Endothelial cell of umbilical vein (primary cell): ENCODE data around the gene YPEL5. TPM values are rescaled to one million over a fixed set of nuclear protein-coding genes. Genes with fewer than 3 reads are reported as not detected.

Source experiments
- BruUV-seq: library from RNA; stranded (reverse); fragments of 400-500 nt; replicated peaks from 2 replicates; lab custom pipeline; 2021; lab: Mats Ljungman, UMichigan
- CTCF ChIA-PET: fragments of 300-600, 350-600 bp; sonication (Branson Sonifier 250); formaldehyde crosslinking; loops from one replicate; lab custom pipeline; 2021; ENCODE audit warnings: antibody characterized with exemption, inconsistent platforms; lab: Charles Lee
- POLR2A ChIA-PET: fragments of 300-600, 350-600 bp; sonication (Branson Sonifier 250); formaldehyde crosslinking; loops from one replicate; lab custom pipeline; 2021; ENCODE audit warnings: antibody characterized with exemption, inconsistent platforms; lab: Charles Lee
- DNase-seq: peaks from one replicate; pipeline ENCODE4 v3.0.0-alpha.2; 2011; ENCODE audit warnings: low read depth, low spot score
- FAIRE-seq: peaks from 2 replicates; lab custom pipeline; 2011; peaks lifted over from hg19 to GRCh38; lab: Jason Lieb, UNC
- H2AFZ ChIP-seq: 2 replicates; pipeline ENCODE4 v1.6.0; 2012; ENCODE audit warnings: low read depth, low read length, control low read depth, inconsistent platforms
- H3K27ac ChIP-seq: 2 replicates; pipeline ENCODE4 v1.5.1; 2011; ENCODE audit warnings: low read depth, mild to moderate bottlenecking, control low read depth, low read length, moderate library complexity; ENCODE audit not compliant: insufficient read depth
- H3K27me3 ChIP-seq, 2 experiments: 2 replicates each; pipeline versions ENCODE4 v1.6.0 to v1.6.1; 2011; ENCODE audit warnings: low read length in 2 of 2, mixed read lengths in 1 of 2; ENCODE audit not compliant: control insufficient read depth in 2 of 2, insufficient read depth in 2 of 2
- H3K36me3 ChIP-seq, 2 experiments: 2 replicates in 1 of 2; 3 replicates in 1 of 2; pipeline ENCODE4 v1.5.1; 2011; ENCODE audit warnings: low read length in 2 of 2, mild to moderate bottlenecking in 1 of 2, moderate library complexity in 1 of 2; ENCODE audit not compliant: control insufficient read depth in 2 of 2, insufficient read depth in 2 of 2; ENCODE audit errors: extremely low read depth in 1 of 2
- H3K4me1 ChIP-seq: 3 replicates; pipeline ENCODE4 v1.5.1; 2011; ENCODE audit warnings: mild to moderate bottlenecking, low read length; ENCODE audit not compliant: control insufficient read depth, insufficient read depth; ENCODE audit errors: extremely low read depth
- H3K4me2 ChIP-seq: 2 replicates; pipeline ENCODE4 v1.6.1; 2011; ENCODE audit warnings: low read length, control low read depth, mixed read lengths; ENCODE audit not compliant: insufficient read depth
- H3K4me3 ChIP-seq, 3 experiments: fragments of 200-600 bp in 1 of 3; sonication (generic), shearing (Covaris generic) in 1 of 3; replicated peaks in 1 of 3; 2 replicates each; pipeline ENCODE4 v1.5.1; 2011 to 2016; ENCODE audit warnings: control low read depth in 3 of 3, low read length in 3 of 3, mild to moderate bottlenecking in 2 of 3, inconsistent platforms in 1 of 3, low read depth in 1 of 3, moderate library complexity in 1 of 3; ENCODE audit not compliant: insufficient read depth in 1 of 3
- H3K79me2 ChIP-seq: 2 replicates; pipeline ENCODE4 v1.6.0; 2012; ENCODE audit warnings: low read length, inconsistent platforms; ENCODE audit not compliant: control insufficient read depth, insufficient read depth
- H3K9ac ChIP-seq: replicated peaks from 2 replicates; pipeline ENCODE3; 2011; ENCODE audit warnings: low read length, control low read depth; ENCODE audit not compliant: insufficient read depth; ENCODE audit errors: extremely low read depth
- H3K9me1 ChIP-seq: replicated peaks from 3 replicates; pipeline ENCODE4 v1.6.0; 2011; ENCODE audit warnings: mild to moderate bottlenecking, low read length; ENCODE audit not compliant: control insufficient read depth, insufficient read depth; ENCODE audit errors: extremely low read depth
- H3K9me3 ChIP-seq: replicated peaks from 2 replicates; pipeline ENCODE4 v1.5.1; 2012; ENCODE audit warnings: low read length, inconsistent platforms; ENCODE audit not compliant: control insufficient read depth, insufficient read depth
- H4K20me1 ChIP-seq: replicated peaks from 2 replicates; pipeline ENCODE3; 2011; ENCODE audit warnings: mild to moderate bottlenecking, low read length; ENCODE audit not compliant: control insufficient read depth, insufficient read depth; ENCODE audit errors: extremely low read depth
- EZH2 ChIP-seq: IDR thresholded peaks from 2 replicates; pipeline ENCODE4 v1.6.1; 2012; ENCODE audit warnings: borderline replicate concordance, low read depth, mild to moderate bottlenecking, moderate library complexity, low read length, inconsistent platforms; ENCODE audit not compliant: severe bottlenecking
- FOS ChIP-seq: IDR thresholded peaks from 2 replicates; pipeline ENCODE4 v1.6.1; 2011; ENCODE audit warnings: mild to moderate bottlenecking, low read length, moderate library complexity, borderline replicate concordance; ENCODE audit not compliant: insufficient read depth
- GATA2 ChIP-seq: IDR thresholded peaks from 2 replicates; pipeline ENCODE4 v1.7.0; 2011; ENCODE audit warnings: low read depth, mild to moderate bottlenecking, moderate library complexity, mixed read lengths, low read length; ENCODE audit not compliant: insufficient read length, insufficient read depth
- JUN ChIP-seq: IDR thresholded peaks from 2 replicates; pipeline ENCODE4 v1.6.1; 2011; ENCODE audit warnings: borderline replicate concordance, low read depth; ENCODE audit not compliant: insufficient read length, insufficient read depth
- MAX ChIP-seq: IDR thresholded peaks from 2 replicates; pipeline ENCODE4 v1.6.1; 2011; ENCODE audit not compliant: insufficient read depth, insufficient read length
- MYC ChIP-seq: IDR thresholded peaks from one replicate; pipeline ENCODE4 v1.6.1; 2011; ENCODE audit warnings: mild to moderate bottlenecking, low read depth, low read length
- POLR2A ChIP-seq: IDR thresholded peaks from 2 replicates; pipeline ENCODE4 v1.6.1; 2012; ENCODE audit warnings: low read depth, mild to moderate bottlenecking, control low read depth, low read length
- POLR2AphosphoS5 ChIP-seq: IDR thresholded peaks from 2 replicates; pipeline ENCODE4 v1.6.1; 2012; ENCODE audit warnings: low read depth, mild to moderate bottlenecking, control low read depth, low read length, moderate library complexity; ENCODE audit not compliant: insufficient read depth
- dilution Hi-C: fragments of 300-500 bp; cut with MboI; formaldehyde crosslinking; loops from one replicate; pipeline ENCODE4 v1.15.0; 2019; ENCODE audit warnings: low sequenced_read_pairs; ENCODE audit not compliant: extremely low pct_ligation_motif_present
- intact Hi-C: fragments of 100-400 bp; cut with micrococcal nuclease; formaldehyde crosslinking; loops from one replicate; pipeline ENCODE4 v1.10.0; 2022
- polyA plus RNA-seq, 4 experiments: library from polyadenylated mRNA; depleted of rRNA in 3 of 4; stranded (reverse) in 3 of 4; unstranded in 1 of 4; fragments of >200 nt; gene quantifications; 2 replicates each; pipeline versions ENCODE4 v1.2.1 to v1.2.3, GENCODE V29; 2011 to 2012; ENCODE audit warnings: missing spikeins in 1 of 4
- total RNA-seq: library from RNA; stranded (reverse); gene quantifications from 2 replicates; pipeline ENCODE4 v1.2.3, GENCODE V29; 2021
- TF ChIP-seq, protein P1 (sequence below), 2 donors: IDR thresholded peaks; 1 replicate in 1 of 2; 2 replicates in 1 of 2; pipeline ENCODE4 v1.5.1; 2011; ENCODE audit warnings: low read length in 2 of 2, mild to moderate bottlenecking in 2 of 2, moderate library complexity in 2 of 2, control low read depth in 1 of 2, inconsistent platforms in 1 of 2, low read depth in 1 of 2; ENCODE audit not compliant: insufficient read depth in 1 of 2; ENCODE audit errors: extremely low read depth in 1 of 2

YPEL5 gene
- total and polyA plus RNA-seq, 2 donors (not counting 3 experiments of a cell fraction or from before 2014, with no cell fraction given): 49.5 to 62.0 TPM

- Histone ChIP-seq H3K27me3 (peaks cover 0 to 2% of the 10 kb centered on the region in 2 experiments), H3K9me3 (no peaks in the 10 kb centered on the region), H4K20me1 (no peaks in the 10 kb centered on the region), H3K9ac (no peak overlapping the region), H3K4me1 (peaks cover 2% of the 10 kb centered on the region), H3K9me1 (no peaks in the 10 kb centered on the region), H3K4me3 (no peak overlapping the region), H3K79me2 (no peaks in the 10 kb centered on the region), H3K4me2 (no peak overlapping the region), H3K36me3 (no peaks in the 10 kb centered on the region), H2AFZ (no peak overlapping the region), H3K27ac (no peak overlapping the region)
- POLR2A ChIA-PET: no interaction called here
- dilution Hi-C loops: no loop called here
- BruUV-seq: no TSS peak
- no peak for FAIRE-seq
- no peak for DNase-seq
- TF ChIP-seq POLR2AphosphoS5 (no peak), MAX (no peak)
- intact Hi-C loops: loop anchor here (1.0 kb wide), 2 partner anchors 25 to 1158 kb away; no protein-coding TSS in a partner anchor
- CTCF ChIA-PET: interaction anchor here (1.0 to 5.9 kb wide), 7 partner anchors 15 to 49 kb away, joined by 3 to 39 read pairs (median 9); no protein-coding TSS in a partner anchor
Observed at GRCh38 chr2:30115981-30116285, 30.9 kb upstream of the YPEL5 start.

DNA sequence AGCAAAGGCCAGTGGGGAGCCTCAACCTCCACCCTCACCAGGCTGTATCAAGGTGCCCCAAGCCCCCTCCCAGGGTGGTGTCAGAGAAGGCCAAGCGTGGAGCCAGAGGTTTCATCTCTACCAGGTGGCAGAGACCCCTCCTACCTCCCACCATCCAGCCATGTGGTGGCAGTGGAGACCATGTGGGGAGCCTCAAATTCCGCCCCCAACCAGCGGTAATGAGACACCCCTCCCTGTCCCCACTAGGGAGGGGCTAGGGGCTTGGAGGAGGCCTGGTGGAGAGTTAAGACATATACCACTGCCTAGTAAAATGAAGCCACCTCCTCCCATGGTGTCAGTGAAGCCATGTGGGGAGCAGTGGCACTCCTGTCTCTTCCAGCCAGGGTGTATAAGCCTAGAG is 24.4 kb upstream of the YPEL5 start:
- Histone ChIP-seq H3K9ac (no peak overlapping the region), H3K4me1 (no peaks in the 10 kb centered on the region), H3K4me2 (no peak overlapping the region), H2AFZ (no peak overlapping the region), H3K9me3 (no peaks in the 10 kb centered on the region), H3K27ac (no peak overlapping the region), H3K9me1 (no peaks in the 10 kb centered on the region), H3K4me3 (no peak overlapping the region), H3K36me3 (no peaks in the 10 kb centered on the region), H4K20me1 (no peaks in the 10 kb centered on the region), H3K79me2 (no peaks in the 10 kb centered on the region), H3K27me3 (peaks cover 0 to 8% of the 10 kb centered on the region in 2 experiments)
- intact Hi-C loops: no loop called here
- dilution Hi-C loops: no loop called here
- no peak for TF ChIP-seq MAX
- no peak for TF ChIP-seq EZH2
- TF ChIP-seq GATA2: no peak
- TF ChIP-seq POLR2AphosphoS5: no peak
- TF ChIP-seq, protein P1, sequence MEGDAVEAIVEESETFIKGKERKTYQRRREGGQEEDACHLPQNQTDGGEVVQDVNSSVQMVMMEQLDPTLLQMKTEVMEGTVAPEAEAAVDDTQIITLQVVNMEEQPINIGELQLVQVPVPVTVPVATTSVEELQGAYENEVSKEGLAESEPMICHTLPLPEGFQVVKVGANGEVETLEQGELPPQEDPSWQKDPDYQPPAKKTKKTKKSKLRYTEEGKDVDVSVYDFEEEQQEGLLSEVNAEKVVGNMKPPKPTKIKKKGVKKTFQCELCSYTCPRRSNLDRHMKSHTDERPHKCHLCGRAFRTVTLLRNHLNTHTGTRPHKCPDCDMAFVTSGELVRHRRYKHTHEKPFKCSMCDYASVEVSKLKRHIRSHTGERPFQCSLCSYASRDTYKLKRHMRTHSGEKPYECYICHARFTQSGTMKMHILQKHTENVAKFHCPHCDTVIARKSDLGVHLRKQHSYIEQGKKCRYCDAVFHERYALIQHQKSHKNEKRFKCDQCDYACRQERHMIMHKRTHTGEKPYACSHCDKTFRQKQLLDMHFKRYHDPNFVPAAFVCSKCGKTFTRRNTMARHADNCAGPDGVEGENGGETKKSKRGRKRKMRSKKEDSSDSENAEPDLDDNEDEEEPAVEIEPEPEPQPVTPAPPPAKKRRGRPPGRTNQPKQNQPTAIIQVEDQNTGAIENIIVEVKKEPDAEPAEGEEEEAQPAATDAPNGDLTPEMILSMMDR (IDR thresholded peaks at IDR 0.05; ENCODE audit: extremely low read depth in 1 of 2, insufficient read depth in 1 of 2, low read depth in 1 of 2, low read length in 2 of 2): no peak
- no peak for TF ChIP-seq MYC
- no peak for TF ChIP-seq POLR2A
- no peak for TF ChIP-seq JUN
- TF ChIP-seq FOS: no peak
- ChIA-PET POLR2A (no interaction called here), CTCF (interaction anchor here (1.1 to 2.6 kb wide), 3 partner anchors 9 to 44 kb away, joined by 3 to 7 read pairs (median 4); no protein-coding TSS in a partner anchor)
- no TSS peak for BruUV-seq
- FAIRE-seq (no peak), DNase-seq (no peak)
